ENCODE results near the gene CABCOCO1. TPM values are rescaled to one million over a fixed set of nuclear protein-coding genes. Genes with fewer than 3 reads are reported as not detected.
A peak's percentile ranks its signal among the peaks of the same experiment; 100 is the strongest.

CABCOCO1 gene
- total RNA-seq, 2 donors from 2014 or later, result not detected

DNA sequence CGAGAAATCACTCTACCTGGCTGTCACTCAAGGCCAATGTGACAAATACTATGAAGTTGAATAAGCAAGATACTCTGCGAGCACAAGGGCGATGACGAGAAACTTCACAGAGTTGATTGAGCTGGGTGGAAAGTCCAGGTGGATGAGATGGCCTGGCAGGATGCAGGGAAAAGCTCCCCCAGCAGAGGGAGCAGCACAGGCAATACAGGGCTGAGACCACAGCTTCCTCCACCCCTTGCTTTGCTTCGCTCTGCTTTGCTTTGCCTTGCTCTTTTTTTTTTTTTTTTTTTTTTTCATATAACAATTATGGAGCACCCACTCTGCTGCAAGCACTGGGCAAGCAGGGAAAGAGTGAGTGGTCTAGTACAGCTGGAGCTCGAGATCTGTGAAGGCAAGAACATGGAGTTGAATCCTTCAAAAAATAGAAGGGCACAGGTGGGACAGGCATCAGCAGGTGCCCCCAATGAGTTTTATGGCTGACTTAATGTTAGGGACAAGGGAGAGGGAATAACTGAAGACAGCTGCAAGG lies 88.3 kb downstream of the CABCOCO1 start:
- H3K4me3 ChIP-seq, result no peak overlapping the region
- H3K36me3 ChIP-seq (replicated peaks in 1 of 2; ENCODE audit: insufficient read depth in 1 of 2, low read depth in 2 of 2), result no peaks in the 10 kb centered on the region
- peak; percentile 80 to 89 (median 84) for DNase-seq
- H3K27ac ChIP-seq, result no peak overlapping the region
- 33 to 44% methylated on average over 6 of the region's 6 CpGs for WGBS, 2 donors
- no peaks in the 10 kb centered on the region for H3K27me3 ChIP-seq
- TF ChIP-seq POLR2A (IDR thresholded peaks at IDR 0.05), result no peak
- TF ChIP-seq, protein P1, sequence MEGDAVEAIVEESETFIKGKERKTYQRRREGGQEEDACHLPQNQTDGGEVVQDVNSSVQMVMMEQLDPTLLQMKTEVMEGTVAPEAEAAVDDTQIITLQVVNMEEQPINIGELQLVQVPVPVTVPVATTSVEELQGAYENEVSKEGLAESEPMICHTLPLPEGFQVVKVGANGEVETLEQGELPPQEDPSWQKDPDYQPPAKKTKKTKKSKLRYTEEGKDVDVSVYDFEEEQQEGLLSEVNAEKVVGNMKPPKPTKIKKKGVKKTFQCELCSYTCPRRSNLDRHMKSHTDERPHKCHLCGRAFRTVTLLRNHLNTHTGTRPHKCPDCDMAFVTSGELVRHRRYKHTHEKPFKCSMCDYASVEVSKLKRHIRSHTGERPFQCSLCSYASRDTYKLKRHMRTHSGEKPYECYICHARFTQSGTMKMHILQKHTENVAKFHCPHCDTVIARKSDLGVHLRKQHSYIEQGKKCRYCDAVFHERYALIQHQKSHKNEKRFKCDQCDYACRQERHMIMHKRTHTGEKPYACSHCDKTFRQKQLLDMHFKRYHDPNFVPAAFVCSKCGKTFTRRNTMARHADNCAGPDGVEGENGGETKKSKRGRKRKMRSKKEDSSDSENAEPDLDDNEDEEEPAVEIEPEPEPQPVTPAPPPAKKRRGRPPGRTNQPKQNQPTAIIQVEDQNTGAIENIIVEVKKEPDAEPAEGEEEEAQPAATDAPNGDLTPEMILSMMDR (IDR thresholded peaks at IDR 0.05), result peak; percentile 50 to 88 (median 78)
- intact Hi-C loops (cut with DNase I), result no loop called here
- no peaks in the 10 kb centered on the region for H3K9me3 ChIP-seq
- peak; percentile 98 for ATAC-seq
- peaks cover 28% of the 10 kb centered on the region for H3K4me1 ChIP-seq

DNA sequence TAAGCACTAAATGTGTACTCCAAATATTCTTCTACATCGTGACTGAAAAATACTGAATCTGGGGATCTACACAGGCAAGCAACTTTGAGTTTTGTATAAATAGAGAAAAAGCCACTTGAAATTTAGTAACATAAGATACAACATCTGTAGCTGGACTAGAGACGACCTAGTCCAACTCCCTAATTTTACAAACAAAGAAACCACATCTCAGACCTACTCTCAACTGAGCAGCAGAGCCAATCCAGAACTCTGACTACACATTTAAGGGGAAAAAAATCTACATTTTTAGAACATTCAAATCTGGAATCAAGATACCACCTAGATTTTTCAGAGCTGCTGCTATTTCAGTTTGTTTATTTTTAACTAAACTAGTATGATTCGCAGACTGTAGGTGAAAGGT lies 88.9 kb downstream of the CABCOCO1 start:
- no peaks in the 10 kb centered on the region for H3K36me3 ChIP-seq (replicated peaks in 1 of 2; ENCODE audit: insufficient read depth in 1 of 2, low read depth in 2 of 2)
- H3K4me3 ChIP-seq, result no peak overlapping the region
- DNase-seq, result no peak
- H3K9me3 ChIP-seq, result no peaks in the 10 kb centered on the region
- TF ChIP-seq, protein P1 (IDR thresholded peaks at IDR 0.05), result no peak
- no peak for TF ChIP-seq POLR2A (IDR thresholded peaks at IDR 0.05)
- no peaks in the 10 kb centered on the region for H3K27me3 ChIP-seq
- no peak for ATAC-seq
- 40 to 41% methylated on average over 3 of the region's 3 CpGs for WGBS, 2 donors
- peak overlapping the region in 1 of 4 donors; percentile 46 for H3K27ac ChIP-seq
- H3K4me1 ChIP-seq, result peaks cover 28% of the 10 kb centered on the region
- intact Hi-C loops (cut with DNase I), result no loop called here

DNA sequence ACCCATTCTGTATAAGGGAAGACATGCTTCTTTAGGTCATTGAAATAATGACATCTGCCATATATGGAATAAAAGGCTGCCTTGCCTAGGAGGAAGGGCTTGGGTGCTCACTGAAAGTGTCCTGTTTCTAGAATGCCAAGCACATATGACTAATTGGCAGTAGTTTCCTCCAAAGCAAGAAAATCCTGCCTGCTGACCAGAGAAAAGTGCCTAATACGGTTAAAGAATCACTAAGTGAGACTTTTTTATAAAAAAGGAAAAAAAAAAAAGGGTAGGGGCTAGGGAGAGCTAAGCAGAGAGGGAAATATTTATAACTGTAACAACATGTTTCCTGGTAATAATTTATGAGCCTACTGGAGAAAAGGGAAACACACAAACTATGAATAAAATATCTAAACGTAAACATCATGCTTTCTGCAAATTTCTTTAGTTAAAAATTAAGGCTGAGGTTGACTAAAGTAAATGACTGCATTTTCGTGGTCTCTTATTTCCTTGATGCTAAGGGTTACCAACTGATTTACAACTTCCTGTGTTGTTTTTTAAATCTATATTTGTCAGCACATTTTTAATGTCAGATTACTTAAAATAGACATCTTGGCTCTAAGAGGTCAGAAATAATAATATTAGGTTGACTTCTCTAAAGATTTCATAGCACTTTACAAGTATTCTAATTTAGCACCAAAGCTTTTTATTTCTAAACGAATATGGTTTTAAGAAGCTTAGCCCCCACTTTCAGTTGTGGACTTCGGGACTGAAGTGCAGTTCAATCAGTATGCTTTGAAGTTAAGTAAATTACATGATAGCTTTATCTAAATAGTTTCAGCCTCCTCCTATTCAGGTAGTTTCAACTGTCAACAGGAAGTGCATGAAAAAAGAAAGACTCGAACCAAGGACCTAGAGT lies 89.6 kb downstream of the CABCOCO1 start:
- WGBS, 2 donors, result 25 to 40% methylated on average over 6 of the region's 6 CpGs
- DNase-seq (no peak), ATAC-seq (no peak)
- no peak for TF ChIP-seq POLR2A (IDR thresholded peaks at IDR 0.05)
- TF ChIP-seq, protein P1 (IDR thresholded peaks at IDR 0.05), result no peak
- H3K9me3 ChIP-seq, result no peaks in the 10 kb centered on the region
- intact Hi-C loops (cut with DNase I), result no loop called here
- no peak overlapping the region for H3K4me3 ChIP-seq
- H3K36me3 ChIP-seq (replicated peaks in 1 of 2; ENCODE audit: insufficient read depth in 1 of 2, low read depth in 2 of 2), result no peaks in the 10 kb centered on the region
- peaks cover 28% of the 10 kb centered on the region for H3K4me1 ChIP-seq
- H3K27me3 ChIP-seq, result no peaks in the 10 kb centered on the region
- H3K27ac ChIP-seq, result peak overlapping the region in 1 of 4 donors; percentile 46

DNA sequence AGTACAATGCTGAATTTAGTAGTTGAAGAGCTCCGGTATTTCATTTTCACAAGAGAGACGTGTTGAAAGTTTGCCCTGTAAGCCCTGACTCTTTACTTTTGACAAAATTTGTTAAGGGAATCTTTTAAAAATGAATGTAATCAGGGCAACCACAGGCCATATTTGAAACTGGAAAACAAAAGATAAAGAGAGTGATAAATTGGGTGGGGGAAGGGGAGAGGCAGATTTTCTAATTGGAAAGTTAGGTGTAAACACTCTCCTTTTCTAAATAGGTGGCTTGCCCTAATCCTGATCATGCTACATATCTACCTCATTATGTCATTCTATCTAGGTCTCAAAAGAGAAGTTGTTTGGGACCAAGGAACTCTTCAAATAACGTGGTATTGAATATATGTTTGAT lies 90.7 kb downstream of the CABCOCO1 start:
- Histone ChIP-seq H3K36me3 (replicated peaks in 1 of 2; ENCODE audit: insufficient read depth in 1 of 2, low read depth in 2 of 2) (no peaks in the 10 kb centered on the region), H3K4me1 (peaks cover 22% of the 10 kb centered on the region), H3K4me3 (no peak overlapping the region), H3K27me3 (no peaks in the 10 kb centered on the region), H3K9me3 (no peaks in the 10 kb centered on the region), H3K27ac (no peak overlapping the region)
- DNase-seq, result no peak
- intact Hi-C loops (cut with DNase I), result no loop called here
- ATAC-seq, result no peak
- 69 to 83% methylated on average over 3 of the region's 3 CpGs for WGBS, 2 donors
- TF ChIP-seq POLR2A (IDR thresholded peaks at IDR 0.05), result no peak
- TF ChIP-seq, protein P1 (IDR thresholded peaks at IDR 0.05), result no peak

Measured in body of pancreas (tissue), 4 donors.